ENCODE data around the gene IDI2. TPM values are rescaled to one million over a fixed set of nuclear protein-coding genes. Genes with fewer than 3 reads are reported as not detected.

Gene IDI2
- total RNA-seq, 1 experiment from 2014 or later: not detected

- peaks cover 70% of the 10 kb centered on the region for H3K36me3 Mint-ChIP-seq
- DNase-seq (ENCODE audit: low spot score): no peak
- no peak overlapping the region for H3K4me3 Mint-ChIP-seq
These were observed 32.8 kb downstream of the IDI2 start for GRCh38 chr10:992871-993270.

More at GRCh38 chr10:992871-993270, 32.8 kb downstream of the IDI2 start:
- Mint-ChIP-seq H3K9me3 (no peaks in the 10 kb centered on the region), H3K27ac (no peak overlapping the region), H3K4me1 (peaks cover 18% of the 10 kb centered on the region), H3K27me3 (ENCODE audit: low read depth) (no peaks in the 10 kb centered on the region)
- ChIA-PET POLR2A (no interaction called here), CTCF (interaction anchor here (0.6 kb wide), 1 partner anchor 687 kb away, joined by 3 read pairs; no protein-coding TSS in a partner anchor)
- ATAC-seq: no peak
- TF ChIP-seq ZNF532 (CRISPR knock-in tag; IDR thresholded peaks at IDR 0.05; ENCODE audit: borderline replicate concordance) (no peak), NR2C2 (CRISPR knock-in tag; IDR thresholded peaks at IDR 0.05) (no peak), KAT7 (CRISPR knock-in tag; IDR thresholded peaks at IDR 0.05; ENCODE audit: borderline replicate concordance) (no peak), ZSCAN18 (CRISPR knock-in tag; IDR thresholded peaks at IDR 0.05) (no peak), ZNF219 (CRISPR knock-in tag; IDR thresholded peaks at IDR 0.05; ENCODE audit: borderline replicate concordance) (no peak), SMAD4 (CRISPR knock-in tag; IDR thresholded peaks at IDR 0.05) (no peak), ATF2 (CRISPR knock-in tag; IDR thresholded peaks at IDR 0.05; ENCODE audit: borderline replicate concordance, low read depth) (no peak), ZNF232 (CRISPR knock-in tag; IDR thresholded peaks at IDR 0.05) (no peak), RELA (CRISPR knock-in tag; IDR thresholded peaks at IDR 0.05; ENCODE audit: borderline replicate concordance) (no peak), TCF7 (CRISPR knock-in tag; IDR thresholded peaks at IDR 0.05; ENCODE audit: low read depth) (no peak), ERG (CRISPR knock-in tag; IDR thresholded peaks at IDR 0.05) (no peak), ZNF423 (CRISPR knock-in tag; IDR thresholded peaks at IDR 0.05) (no peak), TEAD4 (CRISPR knock-in tag; IDR thresholded peaks at IDR 0.05) (no peak), OVOL2 (CRISPR knock-in tag; IDR thresholded peaks at IDR 0.05; ENCODE audit: borderline replicate concordance) (no peak), STAT6 (CRISPR knock-in tag; conservative IDR thresholded peaks at IDR 0.05; ENCODE audit: low read depth) (no peak)
